GM12878 (cell line): ENCODE measurements around the gene NAALADL2. TPM values are rescaled to one million over a fixed set of nuclear protein-coding genes. Genes with fewer than 3 reads are reported as not detected.

Source experiments
- ATAC-seq: fragments of 200-7000 bp; cut with Tn5 transposase; 3 replicates; pipeline ENCODE4 v1.9.1; 2020; ENCODE audit warnings: mild to moderate bottlenecking, moderate library complexity
- BruUV-seq: library from RNA; stranded (reverse); fragments of 400-500 nt; replicated peaks from 2 replicates; lab custom pipeline; 2021; lab: Mats Ljungman, UMichigan
- CTCF ChIA-PET: fragments of 300-600 bp; sonication (Branson Sonifier 250); formaldehyde crosslinking; extraction: SDS; loops from one replicate; lab custom pipeline; 2021; ENCODE audit warnings: inconsistent platforms; lab: Yijun Ruan, JAX
- POLR2A ChIA-PET: fragments of 350-600 bp; formaldehyde crosslinking; extraction: SDS; loops from one replicate; lab custom pipeline; 2021; ENCODE audit warnings: inconsistent platforms; lab: Charles Lee
- RAD21 ChIA-PET: fragments of 300-600 bp; sonication (Branson Sonifier 250); formaldehyde crosslinking; loops from one replicate; lab custom pipeline; 2023; ENCODE audit warnings: antibody characterized with exemption; ENCODE audit not compliant: unreplicated experiment; lab: Charles Lee
- SMC1A ChIA-PET: fragments of 300-600 bp; sonication (Branson Sonifier 250); formaldehyde crosslinking; loops from one replicate; lab custom pipeline; 2023; ENCODE audit not compliant: unreplicated experiment, uncharacterized antibody; lab: Charles Lee
- DNase-seq: peaks from one replicate; pipeline ENCODE4 v3.0.0-alpha.2; 2011; ENCODE audit warnings: low read depth, low spot score
- FAIRE-seq: peaks from 3 replicates; lab custom pipeline; 2011; peaks lifted over from hg19 to GRCh38; lab: Jason Lieb, UNC
- H2AFZ ChIP-seq: 2 replicates; pipeline ENCODE4 v1.6.0; 2011; ENCODE audit warnings: low read depth, low read length, control low read depth; ENCODE audit not compliant: control insufficient read depth
- H3K27ac ChIP-seq: 2 replicates; pipeline ENCODE4 v1.5.1; 2011; ENCODE audit warnings: control low read depth; ENCODE audit not compliant: control insufficient read depth, insufficient read depth
- H3K27me3 ChIP-seq, 2 experiments: replicated peaks in 1 of 2; 2 replicates each; pipeline versions ENCODE4 v1.6.0 to v1.6.1; 2011; ENCODE audit warnings: low read length in 1 of 2; ENCODE audit not compliant: control insufficient read depth in 2 of 2, insufficient read depth in 2 of 2
- H3K36me3 ChIP-seq, 2 experiments: 2 replicates each; pipeline ENCODE4 v1.5.1; 2011; ENCODE audit warnings: low read length in 1 of 2; ENCODE audit not compliant: control insufficient read depth in 2 of 2, insufficient read depth in 2 of 2
- H3K4me1 ChIP-seq: 2 replicates; pipeline ENCODE4 v1.6.1; 2011; ENCODE audit warnings: mild to moderate bottlenecking, low read length, moderate library complexity, mixed read lengths; ENCODE audit not compliant: control insufficient read depth, insufficient read depth
- H3K4me2 ChIP-seq: 2 replicates; pipeline ENCODE4 v1.6.0; 2011; ENCODE audit warnings: control low read depth; ENCODE audit not compliant: control insufficient read depth, insufficient read depth
- H3K4me3 ChIP-seq: fragments of 200-600 bp; sonication (generic); 2 replicates; pipeline ENCODE4 v1.5.1; 2016
- H3K79me2 ChIP-seq: 2 replicates; pipeline ENCODE4 v1.6.0; 2011; ENCODE audit warnings: low read length; ENCODE audit not compliant: control insufficient read depth, insufficient read depth
- H3K9ac ChIP-seq: 2 replicates; pipeline ENCODE4 v1.8.0; 2011; ENCODE audit warnings: low read length, control low read depth, mixed read lengths; ENCODE audit not compliant: control insufficient read depth, insufficient read depth
- H3K9me3 ChIP-seq: replicated peaks from 3 replicates; pipeline ENCODE4 v1.5.1; 2011; ENCODE audit warnings: mild to moderate bottlenecking, low read length; ENCODE audit not compliant: control insufficient read depth, insufficient read depth
- H4K20me1 ChIP-seq: 2 replicates; pipeline ENCODE4 v1.6.0; 2011; ENCODE audit not compliant: control insufficient read depth, insufficient read depth
- ASH2L ChIP-seq: fragments of 300-600, 200-600 bp; sonication (generic); IDR thresholded peaks from 2 replicates; pipeline ENCODE4 v1.6.1; 2017; ENCODE audit warnings: low read depth, mild to moderate bottlenecking, borderline replicate concordance
- BMI1 ChIP-seq: fragments of 450-650 bp; IDR thresholded peaks from 2 replicates; pipeline ENCODE4 v1.6.1; 2016; ENCODE audit warnings: mild to moderate bottlenecking, moderate library complexity, borderline replicate concordance
- CEBPB ChIP-seq, 2 experiments: fragments of 150-350 bp in 1 of 2; IDR thresholded peaks; 2 replicates each; pipeline ENCODE4 v1.6.1; 2012 to 2014; ENCODE audit warnings: low read depth in 2 of 2, low read length in 2 of 2, borderline replicate concordance in 1 of 2, inconsistent platforms in 1 of 2
- EGR1 ChIP-seq, 2 experiments: IDR thresholded peaks; 1 replicate in 1 of 2; 2 replicates in 1 of 2; pipeline ENCODE4 v1.6.1; 2011 to 2012; ENCODE audit warnings: low read depth in 2 of 2, low read length in 2 of 2, borderline replicate concordance in 1 of 2, mild to moderate bottlenecking in 1 of 2, moderate library complexity in 1 of 2
- GATAD2B ChIP-seq: fragments of 450-650 bp; conservative IDR thresholded peaks from 2 replicates; pipeline ENCODE4 v1.6.1; 2017; ENCODE audit warnings: low read depth, mild to moderate bottlenecking, moderate library complexity
- HCFC1 ChIP-seq: fragments of 150-350 bp; IDR thresholded peaks from 2 replicates; pipeline ENCODE4 v1.6.1; 2014; ENCODE audit warnings: low read length
- HSF1 ChIP-seq: fragments of 150-350 bp; IDR thresholded peaks from 2 replicates; pipeline ENCODE4 v1.6.1; 2014; ENCODE audit warnings: mild to moderate bottlenecking, low read depth, low read length
- NFIC ChIP-seq: IDR thresholded peaks from 2 replicates; pipeline ENCODE4 v1.6.1; 2012; ENCODE audit warnings: low read depth, mild to moderate bottlenecking, inconsistent platforms, low read length, moderate library complexity
- NFXL1 ChIP-seq: fragments of 450-650 bp; IDR thresholded peaks from 2 replicates; pipeline ENCODE4 v1.6.1; 2017; ENCODE audit warnings: antibody characterized with exemption, mild to moderate bottlenecking, borderline replicate concordance
- NFYA ChIP-seq: IDR thresholded peaks from 2 replicates; pipeline ENCODE4 v1.6.1; 2011; ENCODE audit warnings: low read depth, mild to moderate bottlenecking, low read length, improper control_type of control experiment, borderline replicate concordance
- NFYB ChIP-seq: IDR thresholded peaks from 2 replicates; pipeline ENCODE4 v1.6.1; 2011; ENCODE audit warnings: low read depth, mild to moderate bottlenecking, low read length, improper control_type of control experiment, moderate library complexity; ENCODE audit not compliant: insufficient read depth
- NR2C2 ChIP-seq: IDR thresholded peaks from 2 replicates; pipeline ENCODE4 v1.6.1; 2011; ENCODE audit warnings: borderline replicate concordance, low read depth; ENCODE audit not compliant: control insufficient read depth, insufficient read length
- NR2F1 ChIP-seq: fragments of 450-650 bp; conservative IDR thresholded peaks from 2 replicates; pipeline ENCODE4 v1.6.1; 2017; ENCODE audit warnings: mild to moderate bottlenecking
- PAX8 ChIP-seq: fragments of 450-650 bp; IDR thresholded peaks from 2 replicates; pipeline ENCODE4 v1.6.1; 2017; ENCODE audit warnings: mild to moderate bottlenecking, moderate library complexity
- PML ChIP-seq: IDR thresholded peaks from 2 replicates; pipeline ENCODE4 v1.6.1; 2012; ENCODE audit warnings: low read length, inconsistent platforms
- RELB ChIP-seq: fragments of 450-650 bp; IDR thresholded peaks from 2 replicates; pipeline ENCODE4 v1.6.1; 2017; ENCODE audit warnings: low read depth, mild to moderate bottlenecking, moderate library complexity
- SP1 ChIP-seq: IDR thresholded peaks from one replicate; pipeline ENCODE4 v1.6.1; 2011; ENCODE audit warnings: low read depth, low read length
- USF2 ChIP-seq: IDR thresholded peaks from 2 replicates; pipeline ENCODE4 v1.6.1; 2011; ENCODE audit warnings: low read depth, low read length, improper control_type of control experiment, borderline replicate concordance
- ZNF207 ChIP-seq: fragments of 450-650 bp; IDR thresholded peaks from 2 replicates; pipeline ENCODE4 v1.6.1; 2014; ENCODE audit warnings: antibody characterized with exemption, mild to moderate bottlenecking, borderline replicate concordance
- ZNF384 ChIP-seq: IDR thresholded peaks from 2 replicates; pipeline ENCODE4 v1.6.1; 2012; ENCODE audit warnings: low read depth, mild to moderate bottlenecking, low read length, improper control_type of control experiment, borderline replicate concordance
- WGBS: methylation state at CpG from one replicate; pipeline ENCODE4 v1.1.6; 2016; ENCODE audit warnings: low lambda C conversion rate; ENCODE audit not compliant: insufficient replicate concordance, insufficient coverage; ENCODE audit errors: missing lambda C conversion rate; 5-methylcytosine and 5-hydroxymethylcytosine counted together
- in situ Hi-C: fragments of 300-500 bp; cut with MboI; formaldehyde crosslinking; loops from 9 replicates; pipeline ENCODE4 v1.14.3; 2018; ENCODE audit warnings: mixed read lengths
- intact Hi-C: fragments of 100-400 bp; cut with micrococcal nuclease; formaldehyde crosslinking; loops from one replicate; pipeline ENCODE4 v1.14.2; 2022; ENCODE audit not compliant: unreplicated experiment
- polyA plus RNA-seq, 11 experiments: library from polyadenylated mRNA; depleted of rRNA in 4 of 11; unstranded in 6 of 11; stranded (reverse) in 5 of 11; fragments of >200 nt; fragmentation: Nextera tagmentation in 4 of 11; fragmentation: Illumina TruSeq in 1 of 11; extraction: Ambion mirVana in 4 of 11; extraction: Trizol in 1 of 11; gene quantifications; 1 replicate in 1 of 11; 2 replicates in 10 of 11; pipeline versions ENCODE4 v1.2.1 to v1.2.3, GENCODE V29; 2011 to 2016; ENCODE audit warnings: inconsistent platforms in 2 of 11, missing spikeins in 2 of 11, low read depth in 1 of 11
- total RNA-seq, 4 experiments: library from RNA; depleted of rRNA in 3 of 4; stranded (reverse); fragments of >200 nt in 3 of 4; fragmentation: Illumina TruSeq in 1 of 4; extraction: Trizol in 1 of 4; gene quantifications; 2 replicates each; pipeline versions ENCODE4 v1.2.1 to v1.2.3, GENCODE V29; 2013 to 2021

Gene NAALADL2
- total and polyA plus RNA-seq, 10 of the 15 experiments (the other 5 are each of a cell fraction or from before 2014, with no cell fraction given) = 0.06 to 10.8 (median 0.46) TPM

GRCh38 chr3:174820885-174821284 is 38.2 kb upstream of the NAALADL2 start:
- in situ Hi-C loops = no loop called here
- 0% methylated on average over 1 of the region's 1 CpG for WGBS
- POLR2A ChIA-PET = no interaction called here

More at GRCh38 chr3:174820885-174821284, 38.2 kb upstream of the NAALADL2 start:
- Histone ChIP-seq H2AFZ (no peak overlapping the region), H3K79me2 (no peaks in the 10 kb centered on the region), H3K4me1 (no peaks in the 10 kb centered on the region), H3K9ac (no peak overlapping the region)
- BruUV-seq = no TSS peak
- no peak for ATAC-seq
- intact Hi-C loops = no loop called here
- SMC1A ChIA-PET = no interaction called here
- TF ChIP-seq NFXL1 = no peak
- no peak for TF ChIP-seq PML
- TF ChIP-seq NR2F1 = no peak
- no peak for TF ChIP-seq HCFC1
- no peak for TF ChIP-seq SP1
- no peak for TF ChIP-seq ZNF207
- no peak for TF ChIP-seq NFYB
- no peak for TF ChIP-seq BMI1
- TF ChIP-seq EGR1 (IDR thresholded peaks at IDR 0.05; ENCODE audit: borderline replicate concordance in 1 of 2, low read depth in 2 of 2, low read length in 2 of 2) = no peak
- no peak for TF ChIP-seq PAX8
- no peak for TF ChIP-seq ZNF384
- no peak for TF ChIP-seq GATAD2B
- no peak for TF ChIP-seq ASH2L
- TF ChIP-seq USF2 = no peak
- no peak for TF ChIP-seq HSF1
- TF ChIP-seq CEBPB (IDR thresholded peaks at IDR 0.05; ENCODE audit: borderline replicate concordance in 1 of 2, low read depth in 2 of 2, low read length in 2 of 2) = no peak
- TF ChIP-seq NFIC = no peak
- TF ChIP-seq NR2C2 = no peak
- no peak for TF ChIP-seq NFYA
- TF ChIP-seq RELB = no peak
- TF ChIP-seq, all 136 proteins: peak for 0
- no peak for FAIRE-seq
- no peak overlapping the region for H3K4me3 ChIP-seq
- ChIA-PET RAD21 (no interaction called here), CTCF (no interaction called here)
- H3K27me3 ChIP-seq = no peaks in the 10 kb centered on the region
- H4K20me1 ChIP-seq = no peaks in the 10 kb centered on the region
- no peaks in the 10 kb centered on the region for H3K9me3 ChIP-seq
- H3K4me2 ChIP-seq = no peak overlapping the region
- no peaks in the 10 kb centered on the region for H3K36me3 ChIP-seq
- DNase-seq = no peak
- H3K27ac ChIP-seq = no peak overlapping the region
